GM13977 (cell line): ENCODE results near the gene PSRC1.

Experiments
- DNase-seq: peaks from one replicate; pipeline ENCODE4 v3.0.0; 2012; ENCODE audit warnings: low spot score
- CTCF ChIP-seq: IDR thresholded peaks from 2 replicates; pipeline ENCODE4 v1.5.1; 2012; ENCODE audit warnings: mild to moderate bottlenecking, control low read depth; ENCODE audit not compliant: insufficient read depth; ENCODE audit errors: extremely low read depth, missing control alignments
- in situ Hi-C: fragments of 300-500 bp; cut with MboI; formaldehyde crosslinking; loops from one replicate; pipeline ENCODE4 v1.12.0; 2022; ENCODE audit warnings: low sequenced_read_pairs, low pct_unique_long_range_greater_than_20kb, mixed read lengths, inconsistent platforms; ENCODE audit not compliant: unreplicated experiment

The PSRC1 gene

GRCh38 chr1:109248444-109248796, 34.5 kb downstream of the PSRC1 start:
- DNase-seq = peak; percentile 28
- in situ Hi-C loops = no loop called here
- no peak for TF ChIP-seq CTCF

- in situ Hi-C loops = no loop called here
- TF ChIP-seq CTCF = no peak
- DNase-seq = peak; percentile 29
Measured at GRCh38 chr1:109247401-109248365, 35.3 kb downstream of the PSRC1 start.

DNA sequence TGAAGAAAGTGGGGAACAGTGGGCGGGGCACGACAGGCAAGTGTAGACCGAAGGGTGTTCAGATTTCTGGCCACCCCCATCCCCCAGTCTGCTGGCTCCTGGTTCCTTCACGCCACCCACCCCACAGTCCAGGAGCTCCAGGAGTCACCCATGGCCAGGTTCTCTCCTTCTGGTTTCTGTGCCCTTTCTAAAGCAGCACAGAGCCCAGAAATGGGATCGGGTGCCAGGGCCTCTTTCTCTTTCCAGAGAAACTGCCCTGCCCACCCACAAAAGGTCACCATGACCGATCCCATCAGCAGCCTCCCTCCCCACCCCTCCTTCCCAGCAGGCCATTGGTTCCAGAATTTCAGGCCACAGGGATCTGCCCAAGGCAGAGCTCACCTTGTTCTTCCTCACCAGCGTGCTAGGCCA, 36.8 kb downstream of the PSRC1 start:
- DNase-seq = no peak
- in situ Hi-C loops = no loop called here
- TF ChIP-seq CTCF = no peak

DNA sequence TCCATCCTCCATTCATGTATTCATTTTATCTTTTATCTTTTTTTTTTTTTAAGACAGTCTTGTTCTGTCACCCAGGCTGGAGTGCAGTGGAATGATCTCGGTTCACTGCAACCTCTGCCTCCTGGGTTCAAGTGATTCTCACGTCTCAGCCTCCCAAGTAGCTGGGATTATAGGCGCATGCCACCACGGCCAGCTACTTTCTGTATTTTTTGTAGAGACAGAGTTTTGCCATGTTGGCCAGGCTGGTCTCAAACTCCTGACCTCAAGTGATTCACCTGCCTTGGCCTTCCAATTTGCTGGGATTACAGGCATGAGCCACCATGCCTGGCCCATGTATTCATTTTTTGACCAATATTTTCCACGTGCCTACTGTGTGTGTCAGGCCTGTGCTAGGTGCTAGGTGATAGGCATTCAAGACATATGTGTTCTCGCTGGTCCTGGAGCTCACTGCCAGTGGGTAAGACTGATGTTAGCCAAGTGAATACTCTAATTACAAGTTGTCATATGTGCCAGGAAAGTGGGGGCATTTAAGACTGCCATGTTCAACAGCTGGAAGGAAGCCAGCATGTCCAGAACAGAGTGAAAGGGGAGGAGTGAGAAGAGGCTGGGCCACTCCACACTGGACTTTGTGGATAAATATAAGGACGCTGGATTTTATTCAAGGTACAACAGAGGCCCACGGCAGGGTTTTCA, 38.9 kb downstream of the PSRC1 start:
- no peak for DNase-seq
- TF ChIP-seq CTCF = no peak
- in situ Hi-C loops = no loop called here

DNA sequence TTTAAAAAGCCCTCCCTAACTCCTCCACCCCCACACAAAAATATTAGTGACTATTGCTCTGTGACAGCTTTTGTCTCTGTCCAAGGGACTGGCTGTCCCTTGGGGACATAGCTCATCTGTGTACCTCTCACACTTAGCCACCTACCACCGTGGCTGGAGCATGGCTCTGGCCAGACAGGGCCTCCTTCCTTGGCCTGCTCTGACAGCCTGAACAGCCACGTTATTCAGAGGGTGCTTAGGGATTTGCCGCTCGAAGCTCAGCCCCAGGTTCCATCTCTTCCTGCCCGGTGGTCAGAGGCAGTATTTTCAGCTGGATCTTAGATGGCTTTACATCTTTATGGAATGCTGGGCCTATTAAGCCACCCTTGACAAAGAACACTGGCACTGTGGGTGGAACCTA, 39.7 kb downstream of the PSRC1 start:
- in situ Hi-C loops = no loop called here
- no peak for DNase-seq
- no peak for TF ChIP-seq CTCF

DNA sequence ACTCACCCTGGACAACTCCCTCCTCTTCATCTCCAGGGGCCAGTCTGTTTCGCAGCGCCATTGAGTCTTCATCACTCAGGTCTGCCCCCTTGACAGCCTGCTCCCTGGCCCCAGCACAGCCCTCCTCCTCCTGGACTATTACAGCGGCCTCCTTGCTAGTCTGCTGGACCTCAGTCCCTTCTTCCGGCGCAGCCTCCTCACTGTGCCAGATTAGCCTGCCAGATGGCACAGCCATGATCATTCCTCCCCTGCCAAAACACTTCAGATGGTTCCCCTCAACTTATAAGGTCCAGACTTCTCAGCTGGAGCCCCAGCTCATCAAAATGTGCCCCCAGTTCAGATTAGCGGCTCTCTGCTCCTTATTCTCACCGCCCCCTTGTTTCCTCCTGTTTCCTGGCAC, 40.6 kb downstream of the PSRC1 start:
- in situ Hi-C loops = no loop called here
- no peak for TF ChIP-seq CTCF
- no peak for DNase-seq
